ENCODE measurements around the gene SMG6.

DNA sequence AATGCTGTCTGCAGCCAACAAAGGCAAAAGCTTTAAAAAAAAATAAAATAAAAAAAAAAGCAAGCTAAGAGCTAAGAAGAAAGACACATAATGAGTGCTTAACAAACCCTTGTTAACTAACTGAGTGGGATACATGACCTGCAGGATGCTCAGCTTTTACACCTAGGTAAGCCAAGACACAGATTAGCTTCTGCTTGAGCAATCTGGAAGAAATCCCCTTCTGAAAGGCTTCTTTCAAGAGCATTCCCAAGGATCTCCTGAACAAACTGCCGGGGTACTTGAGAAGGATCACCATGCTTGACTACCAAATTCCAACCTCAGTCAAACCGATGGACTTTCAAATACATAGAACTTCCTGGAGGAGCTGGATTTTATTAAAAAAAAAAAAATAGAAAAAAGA lies 92.9 kb downstream of the SMG6 start:
- TF ChIP-seq, protein P1, sequence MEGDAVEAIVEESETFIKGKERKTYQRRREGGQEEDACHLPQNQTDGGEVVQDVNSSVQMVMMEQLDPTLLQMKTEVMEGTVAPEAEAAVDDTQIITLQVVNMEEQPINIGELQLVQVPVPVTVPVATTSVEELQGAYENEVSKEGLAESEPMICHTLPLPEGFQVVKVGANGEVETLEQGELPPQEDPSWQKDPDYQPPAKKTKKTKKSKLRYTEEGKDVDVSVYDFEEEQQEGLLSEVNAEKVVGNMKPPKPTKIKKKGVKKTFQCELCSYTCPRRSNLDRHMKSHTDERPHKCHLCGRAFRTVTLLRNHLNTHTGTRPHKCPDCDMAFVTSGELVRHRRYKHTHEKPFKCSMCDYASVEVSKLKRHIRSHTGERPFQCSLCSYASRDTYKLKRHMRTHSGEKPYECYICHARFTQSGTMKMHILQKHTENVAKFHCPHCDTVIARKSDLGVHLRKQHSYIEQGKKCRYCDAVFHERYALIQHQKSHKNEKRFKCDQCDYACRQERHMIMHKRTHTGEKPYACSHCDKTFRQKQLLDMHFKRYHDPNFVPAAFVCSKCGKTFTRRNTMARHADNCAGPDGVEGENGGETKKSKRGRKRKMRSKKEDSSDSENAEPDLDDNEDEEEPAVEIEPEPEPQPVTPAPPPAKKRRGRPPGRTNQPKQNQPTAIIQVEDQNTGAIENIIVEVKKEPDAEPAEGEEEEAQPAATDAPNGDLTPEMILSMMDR (IDR thresholded peaks at IDR 0.05), result no peak
- TF ChIP-seq POLR2A (IDR thresholded peaks at IDR 0.05) (no peak), EP300 (IDR thresholded peaks at IDR 0.05) (no peak), POLR2AphosphoS5 (IDR thresholded peaks at IDR 0.05) (no peak)
